Measurements from ENCODE around the gene PCDHGA12. TPM values are rescaled to one million over a fixed set of nuclear protein-coding genes. Genes with fewer than 3 reads are reported as not detected.
"Not testable (repeated sequence)": the region's sequence is repeated elsewhere in the genome, so short reads cannot be mapped to it uniquely, and the experiment has no call there.

Gene PCDHGA12
- total RNA-seq, 4 donors from 2014 or later = 7.5 to 18.4 (median 14.2) TPM

GRCh38 chr5:141389153-141390042, 40.9 kb upstream of the PCDHGA12 start:
- no peak for TF ChIP-seq CTCF (IDR thresholded peaks at IDR 0.05)
- DNase-seq (ENCODE audit: low spot score) = no peak

GRCh38 chr5:141392429-141393198, 37.7 kb upstream of the PCDHGA12 start, which contains the start of gene PCDHGA8:
Gene PCDHGA8 (plus strand): TSS chr5:141392633. CDS start chr5:141392814, 181 bp downstream.
- DNase-seq (ENCODE audit: low spot score) (no peak), ATAC-seq (ENCODE audit: low FRiP score) (no peak)
- no peak for TF ChIP-seq CTCF (IDR thresholded peaks at IDR 0.05)

More at GRCh38 chr5:141389153-141390042, 40.9 kb upstream of the PCDHGA12 start:
- ATAC-seq (ENCODE audit: low FRiP score) = no peak

GRCh38 chr5:141393267-141393666, 37.0 kb upstream of the PCDHGA12 start:
- no peak for DNase-seq (ENCODE audit: low spot score)
- no peak for TF ChIP-seq CTCF (IDR thresholded peaks at IDR 0.05)
- ATAC-seq (ENCODE audit: low FRiP score) = no peak

GRCh38 chr5:141394401-141395187, 35.7 kb upstream of the PCDHGA12 start:
- not testable (repeated sequence) for ATAC-seq (ENCODE audit: low FRiP score); DNase-seq (ENCODE audit: low spot score)

GRCh38 chr5:141397756-141398551, 32.4 kb upstream of the PCDHGA12 start, which contains the start of gene PCDHGB5:
Gene PCDHGB5 (plus strand): TSS chr5:141397947. CDS start chr5:141398128, 181 bp downstream.
- peak; percentile 59 for ATAC-seq (ENCODE audit: low FRiP score)
- DNase-seq (ENCODE audit: low spot score) = not testable (repeated sequence)

- TF ChIP-seq CTCF (IDR thresholded peaks at IDR 0.05) = no peak
- DNase-seq (ENCODE audit: low spot score) = no peak
- no peak for ATAC-seq (ENCODE audit: low FRiP score)
Observed at GRCh38 chr5:141398608-141399007, 31.7 kb upstream of the PCDHGA12 start.

- TF ChIP-seq CTCF (IDR thresholded peaks at IDR 0.05) = no peak
- DNase-seq (ENCODE audit: low spot score) (no peak), ATAC-seq (ENCODE audit: low FRiP score) (no peak)
Observed at GRCh38 chr5:141399555-141400258, 30.6 kb upstream of the PCDHGA12 start.

Measured in omental fat pad (tissue), 4 donors.